HCT116 (cell line): Measurements from ENCODE around the gene EXOC4. TPM values are rescaled to one million over a fixed set of nuclear protein-coding genes. Genes with fewer than 3 reads are reported as not detected.

Source experiments
- ATAC-seq: fragments of 200-7000 bp; cut with Tn5 transposase; 2 replicates; pipeline ENCODE4 v1.9.1; 2020; ENCODE audit warnings: mild to moderate bottlenecking, moderate library complexity
- BruUV-seq: library from RNA; stranded (reverse); fragments of 400-500 nt; replicated peaks from 2 replicates; lab custom pipeline; 2021; lab: Mats Ljungman, UMichigan
- CTCF ChIA-PET: fragments of 300-600 bp; sonication (Branson Sonifier 250); formaldehyde crosslinking; loops from one replicate; lab custom pipeline; 2021; ENCODE audit warnings: antibody characterized with exemption; lab: Charles Lee
- POLR2A ChIA-PET: fragments of 300-600, 350-600 bp; sonication (Branson Sonifier 250); formaldehyde crosslinking; loops from one replicate; lab custom pipeline; 2021; ENCODE audit warnings: antibody characterized with exemption; lab: Charles Lee
- RAD21 ChIA-PET, 2 experiments: fragments of 300-600 bp; sonication (Branson Sonifier 250); formaldehyde crosslinking; loops; one replicate each; lab custom pipeline; 2023; ENCODE audit warnings: low total read pairs in 2 of 2; ENCODE audit not compliant: uncharacterized antibody in 2 of 2, unreplicated experiment in 2 of 2, low non-redundant PET in 1 of 2; lab: Charles Lee
- DNase-seq: peaks from one replicate; pipeline ENCODE4 v3.0.0-alpha.2; 2010; ENCODE audit warnings: low read depth, low spot score
- H2AFZ ChIP-seq: fragments of 200-600 bp; shearing (Covaris generic), sonication (generic); 2 replicates; pipeline ENCODE4 v1.6.1; 2017; ENCODE audit warnings: low read depth, mixed run types, mixed read lengths, antibody characterized with exemption, low read length; ENCODE audit not compliant: poor library complexity, severe bottlenecking
- H3K27ac ChIP-seq: 2 replicates; pipeline ENCODE4 v1.5.1; 2012; ENCODE audit warnings: low read depth, low read length
- H3K27me3 ChIP-seq: fragments of 200-600 bp; sonication (generic); 2 replicates; pipeline ENCODE4 v1.6.1; 2016; ENCODE audit warnings: mixed run types, low read length, mixed read lengths; ENCODE audit not compliant: insufficient read depth
- H3K36me3 ChIP-seq, 2 experiments: fragments of 200-500 bp in 1 of 2; fragments of 200-600 bp in 1 of 2; sonication (Bioruptor generic) in 1 of 2; sonication (generic) in 1 of 2; 2 replicates each; pipeline versions ENCODE4 v1.5.1 to v1.6.1; 2014 to 2016; ENCODE audit warnings: low read length in 2 of 2, inconsistent platforms in 1 of 2, mixed read lengths in 1 of 2, mixed run types in 1 of 2; ENCODE audit not compliant: insufficient read depth in 2 of 2, control insufficient read depth in 1 of 2
- H3K4me1 ChIP-seq, 2 experiments: fragments of 200-600 bp in 1 of 2; sonication (generic) in 1 of 2; 2 replicates each; pipeline versions ENCODE4 v1.5.1 to v1.6.1; 2012 to 2017; ENCODE audit warnings: low read length in 2 of 2, inconsistent platforms in 1 of 2, mild to moderate bottlenecking in 1 of 2, mixed read lengths in 1 of 2, mixed run types in 1 of 2, moderate library complexity in 1 of 2; ENCODE audit not compliant: insufficient read depth in 2 of 2, control insufficient read depth in 1 of 2
- H3K4me2 ChIP-seq: fragments of 200-600 bp; sonication (generic); 2 replicates; pipeline ENCODE4 v1.6.1; 2017; ENCODE audit warnings: mixed run types, low read length, mixed read lengths
- H3K4me3 ChIP-seq, 2 experiments: fragments of 200-600 bp in 1 of 2; sonication (generic) in 1 of 2; replicated peaks in 1 of 2; 2 replicates each; pipeline ENCODE4 v1.5.1; 2011 to 2016; ENCODE audit warnings: low read length in 2 of 2, control low read depth in 1 of 2, low read depth in 1 of 2, mild to moderate bottlenecking in 1 of 2, mixed read lengths in 1 of 2, mixed run types in 1 of 2
- H3K79me2 ChIP-seq: fragments of 200-600 bp; sonication (generic); 2 replicates; pipeline ENCODE4 v1.6.1; 2017; ENCODE audit warnings: mild to moderate bottlenecking, mixed run types, low read length, moderate library complexity, mixed read lengths; ENCODE audit not compliant: insufficient read depth
- H3K9ac ChIP-seq: fragments of 200-600 bp; sonication (generic); 2 replicates; pipeline ENCODE4 v1.6.1; 2016; ENCODE audit warnings: low read length, mixed read lengths
- H3K9me2 ChIP-seq: fragments of 200-600 bp; sonication (generic), shearing (Covaris generic); 2 replicates; pipeline ENCODE4 v1.6.1; 2017; ENCODE audit warnings: mixed run types, mild to moderate bottlenecking, moderate library complexity; ENCODE audit not compliant: insufficient read depth
- H3K9me3 ChIP-seq, 2 experiments: fragments of 200-500 bp in 1 of 2; fragments of 200-600 bp in 1 of 2; sonication (Bioruptor generic) in 1 of 2; sonication (generic) in 1 of 2; 2 replicates each; pipeline ENCODE4 v1.6.1; 2014 to 2017; ENCODE audit warnings: low read length in 2 of 2, mixed read lengths in 2 of 2, inconsistent platforms in 1 of 2, low read depth in 1 of 2, mild to moderate bottlenecking in 1 of 2, mixed run types in 1 of 2, moderate library complexity in 1 of 2; ENCODE audit not compliant: control insufficient read depth in 1 of 2, insufficient read depth in 1 of 2
- H4K20me1 ChIP-seq: fragments of 200-600 bp; sonication (generic), shearing (Covaris generic); 2 replicates; pipeline ENCODE4 v1.6.1; 2017; ENCODE audit warnings: mixed run types, mild to moderate bottlenecking, moderate library complexity; ENCODE audit not compliant: insufficient read depth
- CBX3 ChIP-seq: IDR thresholded peaks from 2 replicates; pipeline ENCODE4 v1.6.1; 2012; ENCODE audit warnings: low read depth
- CEBPB ChIP-seq: IDR thresholded peaks from 2 replicates; pipeline ENCODE4 v1.6.1; 2012; ENCODE audit warnings: low read depth
- EGR1 ChIP-seq: IDR thresholded peaks from 2 replicates; pipeline ENCODE4 v1.6.1; 2012; ENCODE audit warnings: low read depth
- ELF1 ChIP-seq: IDR thresholded peaks from 2 replicates; pipeline ENCODE4 v1.6.1; 2012; ENCODE audit warnings: low read depth, borderline replicate concordance
- EZH2 ChIP-seq: fragments of 200-600 bp; sonication (generic); IDR thresholded peaks from 2 replicates; pipeline ENCODE4 v1.6.1; 2017; ENCODE audit warnings: antibody characterized with exemption, mixed run types
- EZH2phosphoT487 ChIP-seq: fragments of 200-600 bp; IDR thresholded peaks from 2 replicates; pipeline ENCODE4 v1.6.1; 2018; ENCODE audit warnings: antibody characterized with exemption, borderline replicate concordance
- JUND ChIP-seq: IDR thresholded peaks from 2 replicates; pipeline ENCODE4 v1.6.1; 2012
- MAX ChIP-seq: IDR thresholded peaks from 2 replicates; pipeline ENCODE4 v1.6.1; 2012
- POLR2A ChIP-seq: IDR thresholded peaks from 2 replicates; pipeline ENCODE4 v1.7.0; 2011; ENCODE audit warnings: borderline replicate concordance; ENCODE audit not compliant: insufficient read depth, insufficient read length; ENCODE audit errors: extremely low read depth
- POLR2AphosphoS5 ChIP-seq: IDR thresholded peaks from 2 replicates; pipeline ENCODE4 v1.6.1; 2011; ENCODE audit warnings: mild to moderate bottlenecking, low read depth, low read length, moderate library complexity
- RAD21 ChIP-seq: IDR thresholded peaks from 2 replicates; pipeline ENCODE4 v1.6.1; 2012; ENCODE audit warnings: low read depth, mild to moderate bottlenecking
- SIN3A ChIP-seq: IDR thresholded peaks from 2 replicates; pipeline ENCODE4 v1.6.1; 2012; ENCODE audit warnings: low read depth
- SP1 ChIP-seq: IDR thresholded peaks from 2 replicates; pipeline ENCODE4 v1.6.1; 2012; ENCODE audit warnings: low read depth
- SRF ChIP-seq: IDR thresholded peaks from 2 replicates; pipeline ENCODE4 v1.6.1; 2012; ENCODE audit warnings: low read depth
- TCF7L2 ChIP-seq: IDR thresholded peaks from 2 replicates; pipeline ENCODE4 v1.7.0; 2011; ENCODE audit warnings: borderline replicate concordance, inconsistent platforms; ENCODE audit not compliant: insufficient read depth, insufficient read length; ENCODE audit errors: extremely low read depth
- ZFX ChIP-seq: fragments of 450-650 bp; IDR thresholded peaks from 2 replicates; pipeline ENCODE4 v1.6.1; 2017
- ZNF274 ChIP-seq: fragments of 200-500 bp; sonication (Bioruptor generic); IDR thresholded peaks from 2 replicates; pipeline ENCODE4 v1.6.1; 2014; ENCODE audit warnings: mild to moderate bottlenecking, low read depth, low read length, inconsistent platforms
- intact Hi-C: fragments of 100-400 bp; cut with micrococcal nuclease; formaldehyde crosslinking; loops from 2 replicates; pipeline ENCODE4 v1.10.0; 2022
- total RNA-seq: library from RNA; stranded (reverse); gene quantifications from one replicate; pipeline ENCODE4 v1.2.1, GENCODE V29; 2021; ENCODE audit not compliant: unreplicated experiment
- TF ChIP-seq, protein P1 (sequence below), 3 experiments: fragments of 200-600 bp in 1 of 3; sonication (generic) in 1 of 3; IDR thresholded peaks in 2 of 3; conservative IDR thresholded peaks in 1 of 3; 2 replicates each; pipeline ENCODE4 v1.5.1; 2012 to 2017; ENCODE audit warnings: low read depth in 2 of 3, low read length in 2 of 3, antibody characterized with exemption in 1 of 3, borderline replicate concordance in 1 of 3, control low read depth in 1 of 3, mild to moderate bottlenecking in 1 of 3, mixed read lengths in 1 of 3, mixed run types in 1 of 3, moderate library complexity in 1 of 3; ENCODE audit not compliant: insufficient read depth in 1 of 3
- TF ChIP-seq, protein P2 (sequence below): IDR thresholded peaks from 2 replicates; pipeline ENCODE4 v1.6.1; 2011; ENCODE audit warnings: mild to moderate bottlenecking, low read length, moderate library complexity; ENCODE audit not compliant: insufficient replicate concordance; ENCODE audit errors: extremely low read depth
- TF ChIP-seq, protein P3 (sequence below): IDR thresholded peaks from 2 replicates; pipeline ENCODE4 v1.6.1; 2012; ENCODE audit warnings: low read depth

EXOC4 gene
- total RNA-seq, 1 experiment from 2014 or later, result 40.3 TPM

GRCh38 chr7:133850497-133851280 lies 597.8 kb downstream of the EXOC4 start:
- Histone ChIP-seq H3K27me3 (no peaks in the 10 kb centered on the region), H3K4me1 (peaks cover 12 to 17% of the 10 kb centered on the region in 2 experiments; a peak in 3 of 4 replicates), H4K20me1 (no peaks in the 10 kb centered on the region), H3K79me2 (no peaks in the 10 kb centered on the region), H3K9ac (no peak overlapping the region), H3K4me2 (no peak overlapping the region), H3K36me3 (no peaks in the 10 kb centered on the region), H3K4me3 (no peak overlapping the region), H3K27ac (no peak overlapping the region), H3K9me2 (no peaks in the 10 kb centered on the region), H3K9me3 (no peaks in the 10 kb centered on the region), H2AFZ (no peak overlapping the region)
- DNase-seq, result no peak
- intact Hi-C loops, result loop anchor here (10.0 kb wide), 1 partner anchor 474 kb away; no protein-coding TSS in a partner anchor
- CTCF ChIA-PET, result no interaction called here
- TF ChIP-seq SRF, result no peak
- no peak for TF ChIP-seq EZH2phosphoT487
- no peak for TF ChIP-seq ELF1
- no peak for TF ChIP-seq POLR2A
- TF ChIP-seq TCF7L2, result no peak
- no peak for TF ChIP-seq RAD21
- TF ChIP-seq CEBPB, result no peak
- no peak for TF ChIP-seq CBX3
- no peak for TF ChIP-seq SP1
- TF ChIP-seq ZFX, result no peak
- no peak for TF ChIP-seq POLR2AphosphoS5
- TF ChIP-seq, protein P1, sequence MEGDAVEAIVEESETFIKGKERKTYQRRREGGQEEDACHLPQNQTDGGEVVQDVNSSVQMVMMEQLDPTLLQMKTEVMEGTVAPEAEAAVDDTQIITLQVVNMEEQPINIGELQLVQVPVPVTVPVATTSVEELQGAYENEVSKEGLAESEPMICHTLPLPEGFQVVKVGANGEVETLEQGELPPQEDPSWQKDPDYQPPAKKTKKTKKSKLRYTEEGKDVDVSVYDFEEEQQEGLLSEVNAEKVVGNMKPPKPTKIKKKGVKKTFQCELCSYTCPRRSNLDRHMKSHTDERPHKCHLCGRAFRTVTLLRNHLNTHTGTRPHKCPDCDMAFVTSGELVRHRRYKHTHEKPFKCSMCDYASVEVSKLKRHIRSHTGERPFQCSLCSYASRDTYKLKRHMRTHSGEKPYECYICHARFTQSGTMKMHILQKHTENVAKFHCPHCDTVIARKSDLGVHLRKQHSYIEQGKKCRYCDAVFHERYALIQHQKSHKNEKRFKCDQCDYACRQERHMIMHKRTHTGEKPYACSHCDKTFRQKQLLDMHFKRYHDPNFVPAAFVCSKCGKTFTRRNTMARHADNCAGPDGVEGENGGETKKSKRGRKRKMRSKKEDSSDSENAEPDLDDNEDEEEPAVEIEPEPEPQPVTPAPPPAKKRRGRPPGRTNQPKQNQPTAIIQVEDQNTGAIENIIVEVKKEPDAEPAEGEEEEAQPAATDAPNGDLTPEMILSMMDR (IDR thresholded peaks at IDR 0.05 in 2 of 3, conservative IDR thresholded peaks at IDR 0.05 in 1 of 3; ENCODE audit: borderline replicate concordance in 1 of 3, insufficient read depth in 1 of 3, low read depth in 2 of 3, low read length in 2 of 3), result no peak
- TF ChIP-seq MAX, result no peak
- TF ChIP-seq SIN3A, result no peak
- no peak for TF ChIP-seq JUND
- TF ChIP-seq, protein P2, sequence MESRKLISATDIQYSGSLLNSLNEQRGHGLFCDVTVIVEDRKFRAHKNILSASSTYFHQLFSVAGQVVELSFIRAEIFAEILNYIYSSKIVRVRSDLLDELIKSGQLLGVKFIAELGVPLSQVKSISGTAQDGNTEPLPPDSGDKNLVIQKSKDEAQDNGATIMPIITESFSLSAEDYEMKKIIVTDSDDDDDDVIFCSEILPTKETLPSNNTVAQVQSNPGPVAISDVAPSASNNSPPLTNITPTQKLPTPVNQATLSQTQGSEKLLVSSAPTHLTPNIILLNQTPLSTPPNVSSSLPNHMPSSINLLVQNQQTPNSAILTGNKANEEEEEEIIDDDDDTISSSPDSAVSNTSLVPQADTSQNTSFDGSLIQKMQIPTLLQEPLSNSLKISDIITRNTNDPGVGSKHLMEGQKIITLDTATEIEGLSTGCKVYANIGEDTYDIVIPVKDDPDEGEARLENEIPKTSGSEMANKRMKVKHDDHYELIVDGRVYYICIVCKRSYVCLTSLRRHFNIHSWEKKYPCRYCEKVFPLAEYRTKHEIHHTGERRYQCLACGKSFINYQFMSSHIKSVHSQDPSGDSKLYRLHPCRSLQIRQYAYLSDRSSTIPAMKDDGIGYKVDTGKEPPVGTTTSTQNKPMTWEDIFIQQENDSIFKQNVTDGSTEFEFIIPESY, result no peak
- no peak for TF ChIP-seq EZH2
- no peak for TF ChIP-seq ZNF274
- no peak for TF ChIP-seq EGR1
- TF ChIP-seq, protein P3, sequence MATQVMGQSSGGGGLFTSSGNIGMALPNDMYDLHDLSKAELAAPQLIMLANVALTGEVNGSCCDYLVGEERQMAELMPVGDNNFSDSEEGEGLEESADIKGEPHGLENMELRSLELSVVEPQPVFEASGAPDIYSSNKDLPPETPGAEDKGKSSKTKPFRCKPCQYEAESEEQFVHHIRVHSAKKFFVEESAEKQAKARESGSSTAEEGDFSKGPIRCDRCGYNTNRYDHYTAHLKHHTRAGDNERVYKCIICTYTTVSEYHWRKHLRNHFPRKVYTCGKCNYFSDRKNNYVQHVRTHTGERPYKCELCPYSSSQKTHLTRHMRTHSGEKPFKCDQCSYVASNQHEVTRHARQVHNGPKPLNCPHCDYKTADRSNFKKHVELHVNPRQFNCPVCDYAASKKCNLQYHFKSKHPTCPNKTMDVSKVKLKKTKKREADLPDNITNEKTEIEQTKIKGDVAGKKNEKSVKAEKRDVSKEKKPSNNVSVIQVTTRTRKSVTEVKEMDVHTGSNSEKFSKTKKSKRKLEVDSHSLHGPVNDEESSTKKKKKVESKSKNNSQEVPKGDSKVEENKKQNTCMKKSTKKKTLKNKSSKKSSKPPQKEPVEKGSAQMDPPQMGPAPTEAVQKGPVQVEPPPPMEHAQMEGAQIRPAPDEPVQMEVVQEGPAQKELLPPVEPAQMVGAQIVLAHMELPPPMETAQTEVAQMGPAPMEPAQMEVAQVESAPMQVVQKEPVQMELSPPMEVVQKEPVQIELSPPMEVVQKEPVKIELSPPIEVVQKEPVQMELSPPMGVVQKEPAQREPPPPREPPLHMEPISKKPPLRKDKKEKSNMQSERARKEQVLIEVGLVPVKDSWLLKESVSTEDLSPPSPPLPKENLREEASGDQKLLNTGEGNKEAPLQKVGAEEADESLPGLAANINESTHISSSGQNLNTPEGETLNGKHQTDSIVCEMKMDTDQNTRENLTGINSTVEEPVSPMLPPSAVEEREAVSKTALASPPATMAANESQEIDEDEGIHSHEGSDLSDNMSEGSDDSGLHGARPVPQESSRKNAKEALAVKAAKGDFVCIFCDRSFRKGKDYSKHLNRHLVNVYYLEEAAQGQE, result no peak
- POLR2A ChIA-PET, result no interaction called here
- ATAC-seq, result no peak
- RAD21 ChIA-PET, result no interaction called here
- no TSS peak for BruUV-seq
